PC-3 (cell line): ENCODE results near the gene NGF.

Experiments
- EZH2 ChIP-seq: fragments of 300-600 bp; sonication (generic); IDR thresholded peaks from one replicate; pipeline ENCODE4 v1.6.1; 2017; ENCODE audit warnings: antibody characterized with exemption, mild to moderate bottlenecking, low read length; ENCODE audit not compliant: unreplicated experiment
- EZH2phosphoT487 ChIP-seq: fragments of 300-600 bp; sonication (generic); IDR thresholded peaks from 2 replicates; pipeline ENCODE4 v1.6.1; 2018; ENCODE audit warnings: mild to moderate bottlenecking, antibody characterized with exemption, low read length, borderline replicate concordance
- TF ChIP-seq, protein P1 (sequence below): fragments of 300-600 bp; sonication (generic); conservative IDR thresholded peaks from 2 replicates; pipeline ENCODE4 v1.5.1; 2017; ENCODE audit warnings: antibody characterized with exemption, low read depth, mild to moderate bottlenecking, low read length

DNA sequence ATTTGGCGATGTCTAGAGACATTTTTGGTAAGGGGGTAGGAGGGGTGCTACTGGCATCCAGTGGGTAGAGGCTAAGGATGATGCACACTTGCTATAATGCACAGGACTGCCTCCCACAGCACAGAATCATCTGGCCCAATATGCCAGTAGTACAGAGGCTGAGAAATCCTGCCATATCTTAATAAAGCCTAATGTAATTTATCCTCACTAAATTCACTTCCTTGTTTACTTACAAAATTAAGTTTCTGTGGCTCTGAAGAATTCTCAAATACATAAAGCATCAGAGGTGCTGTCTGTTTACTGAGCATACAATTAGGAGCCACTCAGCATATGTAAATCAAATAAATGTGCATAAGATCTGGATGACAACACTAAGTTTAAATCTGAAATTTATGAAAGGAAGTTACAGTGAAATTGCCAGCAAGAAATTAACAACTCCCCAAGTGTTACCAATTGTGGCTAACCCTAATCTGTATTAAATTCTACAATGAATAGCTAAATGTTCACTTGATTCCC, 26.5 kb downstream of the NGF start:
- TF ChIP-seq, protein P1, sequence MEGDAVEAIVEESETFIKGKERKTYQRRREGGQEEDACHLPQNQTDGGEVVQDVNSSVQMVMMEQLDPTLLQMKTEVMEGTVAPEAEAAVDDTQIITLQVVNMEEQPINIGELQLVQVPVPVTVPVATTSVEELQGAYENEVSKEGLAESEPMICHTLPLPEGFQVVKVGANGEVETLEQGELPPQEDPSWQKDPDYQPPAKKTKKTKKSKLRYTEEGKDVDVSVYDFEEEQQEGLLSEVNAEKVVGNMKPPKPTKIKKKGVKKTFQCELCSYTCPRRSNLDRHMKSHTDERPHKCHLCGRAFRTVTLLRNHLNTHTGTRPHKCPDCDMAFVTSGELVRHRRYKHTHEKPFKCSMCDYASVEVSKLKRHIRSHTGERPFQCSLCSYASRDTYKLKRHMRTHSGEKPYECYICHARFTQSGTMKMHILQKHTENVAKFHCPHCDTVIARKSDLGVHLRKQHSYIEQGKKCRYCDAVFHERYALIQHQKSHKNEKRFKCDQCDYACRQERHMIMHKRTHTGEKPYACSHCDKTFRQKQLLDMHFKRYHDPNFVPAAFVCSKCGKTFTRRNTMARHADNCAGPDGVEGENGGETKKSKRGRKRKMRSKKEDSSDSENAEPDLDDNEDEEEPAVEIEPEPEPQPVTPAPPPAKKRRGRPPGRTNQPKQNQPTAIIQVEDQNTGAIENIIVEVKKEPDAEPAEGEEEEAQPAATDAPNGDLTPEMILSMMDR, result no peak
- TF ChIP-seq EZH2 (no peak), EZH2phosphoT487 (no peak)
